NCI-H526 (cell line): ENCODE data around the gene CFAP300.

Source experiments
- DNase-seq, 2 experiments: peaks; one replicate each; lab custom pipeline; 2025; lab: John Stamatoyannopoulos, UW

The CFAP300 gene

DNA sequence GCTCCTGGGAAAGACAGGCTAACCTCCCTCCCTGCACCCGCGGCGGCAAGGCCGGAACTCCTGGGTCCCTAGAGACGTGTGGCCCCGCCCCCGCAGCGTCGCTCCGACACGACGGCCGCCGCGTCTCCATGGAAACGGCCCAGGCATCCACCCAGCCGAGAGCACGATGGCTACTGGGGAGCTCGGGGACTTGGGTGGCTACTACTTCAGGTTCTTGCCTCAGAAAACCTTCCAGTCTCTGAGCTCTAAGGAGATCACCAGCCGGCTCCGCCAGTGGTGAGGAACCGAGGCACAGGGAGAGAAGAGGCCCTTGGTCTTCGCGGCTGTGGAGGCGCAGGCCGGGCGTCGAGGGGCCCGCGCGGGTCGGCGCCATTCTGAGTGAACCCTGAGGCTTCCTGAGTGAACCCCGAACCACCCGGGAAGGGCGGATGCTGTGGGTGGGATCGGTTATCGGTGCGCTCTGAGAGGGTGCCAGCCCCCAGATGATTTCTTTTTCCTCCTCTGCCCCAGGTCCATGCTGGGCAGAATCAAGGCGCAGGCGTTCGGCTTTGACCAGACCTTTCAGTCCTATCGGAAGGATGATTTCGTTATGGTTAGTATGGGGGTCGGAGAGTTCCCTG, at the start of gene CFAP300:
Gene CFAP300, plus strand, starts transcription at position 133 of the 620 bp plus-strand sequence. Its CDS starts 34 bp downstream, at position 167.
- peak; percentile 88 to 98 for DNase-seq

DNA sequence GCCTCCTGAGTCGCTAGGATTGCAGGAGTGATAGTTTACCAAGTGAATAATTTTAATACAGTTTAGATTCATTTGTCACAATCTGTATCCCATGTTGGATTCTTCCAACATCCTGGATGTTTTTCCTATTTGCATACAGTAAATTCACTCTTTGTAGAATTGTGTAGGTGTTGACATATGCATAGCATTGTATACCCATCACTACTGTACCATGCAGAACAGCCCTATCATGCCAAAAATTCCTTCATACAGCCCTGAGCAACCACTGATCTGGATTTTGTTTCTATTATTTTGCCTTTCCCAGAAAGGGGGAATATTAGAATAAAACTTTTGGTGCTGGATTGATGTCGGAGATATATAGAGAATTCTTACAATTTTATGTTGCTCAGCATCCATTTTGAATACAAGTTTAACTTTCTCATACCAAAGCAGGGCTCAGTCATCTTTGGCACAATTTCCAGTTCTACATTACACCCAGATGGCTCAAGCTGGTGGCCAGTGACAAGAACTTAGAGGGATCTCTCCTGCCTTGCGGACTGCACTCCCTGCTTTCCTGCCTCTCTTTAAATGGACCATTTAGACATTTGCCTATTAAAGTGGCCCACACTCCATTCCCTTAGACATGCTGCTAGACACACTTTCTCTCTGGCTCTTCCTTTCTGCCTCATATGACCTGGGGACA, 45.4 kb upstream of the CFAP300 start:
- no peak for DNase-seq

DNA sequence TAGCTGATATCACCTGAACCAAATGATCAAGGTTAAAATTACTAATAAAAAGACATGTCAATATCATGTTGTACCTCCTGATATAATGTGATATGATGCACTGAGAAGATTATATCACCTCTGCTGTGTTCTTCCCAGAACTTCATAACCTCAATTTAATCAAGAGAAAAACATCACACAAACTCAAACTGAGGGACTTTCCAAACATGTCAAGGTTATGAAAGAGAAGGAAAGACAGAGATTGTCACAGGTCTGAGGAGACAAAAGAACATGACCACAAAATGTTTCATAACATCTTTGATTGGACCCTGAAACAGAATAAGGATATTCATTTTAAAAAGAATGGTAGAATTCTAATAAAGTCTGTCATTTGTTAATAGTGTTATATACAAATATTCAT, 43.0 kb upstream of the CFAP300 start:
- no peak for DNase-seq

DNA sequence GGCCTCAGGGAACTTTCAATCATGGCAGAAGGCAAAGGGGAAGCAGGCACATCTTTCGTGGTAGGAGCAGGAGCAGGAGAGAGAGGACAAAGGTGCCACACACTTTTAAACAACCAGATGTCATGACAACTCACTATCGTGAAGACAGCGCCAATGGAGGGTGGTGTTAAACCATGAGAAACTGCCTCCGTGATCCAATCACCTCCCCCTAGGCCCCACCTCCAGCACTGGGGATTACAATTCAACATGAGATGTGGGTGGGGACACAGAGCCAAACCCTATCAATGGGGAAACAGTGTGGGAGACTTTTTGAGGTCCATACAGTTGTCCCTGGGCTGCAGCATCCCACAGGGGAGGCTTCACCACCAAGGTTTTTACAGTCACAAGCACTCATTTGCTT, 41.9 kb upstream of the CFAP300 start:
- DNase-seq, result no peak

DNA sequence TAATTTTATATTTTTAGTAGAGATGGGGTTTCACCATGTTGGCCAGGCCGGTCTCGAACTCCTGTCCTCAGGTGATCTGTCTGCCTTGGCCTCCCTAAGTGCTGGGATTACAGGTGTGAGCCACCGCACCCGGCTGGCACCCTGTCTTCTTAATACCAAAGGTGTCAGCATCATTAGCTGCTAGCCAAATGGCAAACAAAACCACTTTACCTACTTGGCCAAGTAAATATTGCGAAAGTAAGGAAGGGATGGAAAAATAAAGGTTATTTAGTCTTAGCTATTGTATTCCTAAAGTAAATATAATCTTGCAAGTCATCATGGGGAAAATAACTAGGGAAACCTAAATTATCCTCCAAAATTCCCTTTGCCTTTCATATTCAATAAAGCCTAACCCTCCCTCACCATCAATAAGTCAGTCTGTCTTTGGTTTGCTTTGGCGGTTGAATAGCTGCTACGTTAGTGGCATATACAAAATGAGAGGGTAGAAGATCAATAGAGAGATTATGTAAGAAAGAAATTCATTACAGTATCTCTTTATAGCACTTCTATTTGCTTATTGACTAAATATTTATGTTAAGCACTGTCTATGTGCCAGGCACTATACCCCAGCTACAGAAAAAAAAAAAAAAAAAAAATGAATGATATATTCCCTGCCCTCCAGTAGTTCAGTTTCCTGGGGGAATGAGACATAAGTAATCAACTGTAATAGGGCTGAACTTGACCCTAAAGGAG, 40.2 kb upstream of the CFAP300 start:
- no peak for DNase-seq

DNA sequence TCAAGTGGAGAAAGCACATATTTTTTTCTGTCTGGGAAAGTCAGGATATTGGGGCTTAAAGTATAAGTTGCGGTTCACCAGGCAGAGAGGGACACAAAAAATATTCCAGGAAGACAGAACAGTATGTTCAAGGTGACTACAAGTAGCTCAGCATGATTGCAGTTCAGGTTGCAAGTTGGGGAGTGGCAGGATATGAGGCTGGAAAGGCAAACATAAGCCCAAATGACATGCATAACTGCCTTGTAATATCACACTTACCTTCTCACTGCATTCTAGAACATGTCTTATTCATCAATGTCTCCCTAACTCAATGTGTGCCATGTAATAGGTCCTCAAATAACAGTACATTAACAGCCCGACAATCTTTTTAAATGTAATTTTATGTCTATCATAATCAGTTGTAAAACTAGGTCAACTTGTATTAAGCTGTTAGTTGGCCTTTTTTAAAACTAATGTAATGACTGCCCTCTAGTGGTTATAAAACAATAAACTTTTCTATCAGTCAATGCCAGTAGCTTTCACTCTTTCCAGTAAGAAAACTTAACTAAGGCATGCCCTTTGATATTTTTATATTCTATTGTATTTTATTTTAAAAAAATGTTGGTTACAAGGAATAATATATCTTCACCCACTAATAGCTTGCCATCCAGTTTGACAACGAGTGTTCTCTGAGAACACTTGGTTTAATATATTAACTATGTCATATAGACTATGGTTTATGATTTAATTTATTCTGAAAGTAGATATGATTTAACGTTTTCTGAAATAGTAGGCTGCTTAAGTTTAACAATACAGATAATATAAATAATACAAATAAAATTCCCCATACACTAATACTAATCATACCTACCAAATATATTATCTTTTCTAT, 39.4 kb upstream of the CFAP300 start:
- DNase-seq, result peak; percentile 89

DNA sequence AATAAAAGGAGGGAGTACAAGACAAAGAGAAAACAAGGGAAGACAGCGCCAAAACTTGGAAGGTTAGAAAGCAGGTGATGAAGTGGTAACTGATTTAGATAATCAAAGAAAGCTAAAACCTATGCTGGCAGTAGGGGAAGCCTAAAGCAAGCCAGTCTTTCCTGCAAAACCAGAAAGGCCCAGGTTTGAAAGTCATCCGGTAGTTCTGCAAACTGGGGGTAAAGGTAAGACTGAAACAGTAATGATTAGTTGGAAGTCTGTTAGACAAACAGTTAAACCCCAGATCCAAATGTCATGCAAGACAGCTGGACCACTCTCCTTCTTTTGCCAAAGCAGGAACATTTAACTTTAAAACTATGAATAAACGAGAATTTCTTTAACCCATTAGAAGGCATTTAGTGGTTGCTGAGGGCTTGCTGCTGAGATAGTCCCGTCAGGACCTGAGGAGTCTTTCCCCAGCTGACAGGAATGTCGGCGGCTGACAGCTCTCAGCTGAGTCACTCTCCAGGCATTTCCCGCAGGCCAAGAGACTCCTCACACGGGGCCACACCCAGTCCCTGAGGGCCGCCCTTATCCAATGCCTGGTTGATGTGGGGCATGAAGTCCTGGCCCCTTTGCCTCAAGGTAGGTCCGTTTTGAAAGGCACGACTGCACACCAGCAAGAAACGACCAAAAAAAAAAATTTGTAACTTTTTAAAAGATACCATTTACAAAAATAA, 36.3 kb upstream of the CFAP300 start:
- DNase-seq, result peak in 1 of 2 experiments; percentile 58

DNA sequence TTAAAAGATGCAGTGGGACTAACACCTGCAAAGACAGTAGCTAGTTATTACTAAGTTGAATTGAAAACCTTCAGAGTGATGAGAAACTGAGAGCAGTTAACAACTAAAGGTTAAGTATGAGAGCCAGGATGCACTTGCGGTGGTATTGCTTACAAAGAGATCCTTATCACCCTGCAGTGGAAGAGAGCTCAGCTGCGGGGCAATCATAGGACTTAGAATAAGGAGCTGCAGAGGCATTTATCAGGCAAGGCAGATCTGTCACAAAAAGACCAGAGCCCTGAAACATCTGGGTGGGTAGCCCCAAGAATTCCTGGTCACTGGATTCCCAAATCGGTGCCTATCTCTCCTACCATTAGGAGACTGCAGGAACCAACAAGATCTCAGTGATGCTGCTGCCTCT, 34.3 kb upstream of the CFAP300 start:
- DNase-seq, result peak in 1 of 2 experiments; percentile 12

DNA sequence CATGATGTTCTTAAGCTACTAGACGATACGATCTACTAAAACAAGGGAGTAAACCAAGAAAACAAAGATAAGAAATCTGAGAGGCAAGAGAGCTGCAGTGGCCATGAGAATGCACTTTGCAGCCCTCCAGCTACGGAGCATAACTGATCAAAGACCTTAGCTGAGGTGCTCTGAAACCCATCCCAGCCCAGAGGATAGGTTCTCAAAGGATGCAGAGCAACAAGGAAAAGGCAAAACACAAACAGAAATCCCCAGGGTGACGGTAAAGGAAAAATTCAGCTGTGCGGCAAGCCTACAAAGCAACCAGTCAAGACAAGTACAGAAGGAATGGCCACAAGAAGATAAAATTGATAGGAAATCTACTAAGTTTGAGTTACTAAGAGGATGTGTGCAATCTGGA, 32.5 kb upstream of the CFAP300 start:
- DNase-seq, result no peak

DNA sequence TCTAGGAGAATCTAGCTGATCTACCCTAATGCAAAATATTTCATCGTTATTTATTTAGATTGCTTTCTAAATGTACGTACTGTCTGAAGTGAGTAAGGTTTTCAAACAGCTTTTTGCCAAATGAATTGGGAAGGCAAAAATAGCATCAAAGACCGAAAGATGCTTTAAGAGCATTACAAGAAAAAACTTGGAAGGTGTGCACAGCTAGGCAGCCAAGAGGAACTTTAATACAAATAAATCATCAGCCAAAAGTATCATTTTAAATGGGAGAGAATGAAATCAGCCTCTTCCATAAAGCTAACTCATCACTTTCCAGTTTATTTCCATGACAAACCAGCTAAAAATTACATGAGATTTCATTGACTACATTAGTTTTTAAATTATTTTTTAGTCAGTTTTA, 30.2 kb upstream of the CFAP300 start:
- no peak for DNase-seq

DNA sequence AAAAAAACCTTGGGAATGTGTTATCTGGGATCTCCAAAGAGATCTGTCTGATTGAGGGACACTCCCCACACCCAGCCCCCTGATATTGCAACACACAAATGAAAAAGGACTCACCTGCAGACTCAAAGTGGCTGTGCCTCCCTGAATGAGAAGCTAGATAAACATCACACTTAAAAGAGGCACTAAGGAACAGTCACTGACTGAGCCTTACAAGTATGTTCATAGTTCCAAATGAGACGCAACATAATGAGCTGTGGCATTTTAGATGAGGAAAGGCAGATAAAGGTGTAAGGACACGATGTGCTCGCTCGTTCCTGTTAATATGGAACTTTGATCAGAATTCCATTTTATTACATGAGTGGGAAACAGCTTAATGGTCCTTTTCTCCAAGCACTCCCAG, 21.0 kb upstream of the CFAP300 start:
- DNase-seq, result no peak

DNA sequence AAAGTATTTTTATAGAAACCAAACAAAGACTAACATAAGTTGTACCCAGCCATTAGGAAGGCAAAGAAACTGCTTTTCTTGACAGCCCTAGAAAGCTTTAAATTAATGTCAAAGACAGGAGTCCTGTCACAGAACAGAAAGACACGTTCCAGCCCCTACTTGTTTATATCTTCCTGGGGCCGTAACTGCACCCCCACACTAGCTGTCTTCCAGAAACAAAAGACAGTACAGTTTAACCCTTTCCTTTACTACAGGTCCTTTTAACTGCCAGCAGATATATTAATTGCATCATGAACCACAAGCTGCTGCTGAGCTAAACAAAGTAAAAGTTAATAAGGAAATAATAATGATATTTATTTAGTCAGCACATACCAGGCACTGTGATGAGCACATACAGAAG, 20.3 kb upstream of the CFAP300 start:
- DNase-seq, result no peak

DNA sequence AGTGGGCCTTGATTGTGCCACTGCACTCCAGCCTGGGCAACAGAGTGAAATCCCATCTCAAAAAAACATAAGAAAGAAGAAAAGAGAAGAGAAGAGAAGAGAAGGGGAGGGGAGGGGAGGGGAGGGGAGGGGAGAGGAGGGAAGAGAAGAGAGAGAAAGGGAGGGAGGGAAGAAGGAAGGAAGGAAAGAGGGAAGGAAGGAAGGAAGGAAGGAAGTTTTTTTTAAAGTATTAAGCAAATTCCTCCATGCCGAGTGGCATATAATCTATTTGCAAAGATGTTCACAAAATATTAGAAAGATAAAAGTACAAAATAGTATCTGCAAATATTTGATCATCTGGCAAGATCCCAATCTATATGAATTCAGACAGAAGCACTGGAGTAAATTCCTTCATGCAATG, 10.5 kb upstream of the CFAP300 start:
- no peak for DNase-seq

DNA sequence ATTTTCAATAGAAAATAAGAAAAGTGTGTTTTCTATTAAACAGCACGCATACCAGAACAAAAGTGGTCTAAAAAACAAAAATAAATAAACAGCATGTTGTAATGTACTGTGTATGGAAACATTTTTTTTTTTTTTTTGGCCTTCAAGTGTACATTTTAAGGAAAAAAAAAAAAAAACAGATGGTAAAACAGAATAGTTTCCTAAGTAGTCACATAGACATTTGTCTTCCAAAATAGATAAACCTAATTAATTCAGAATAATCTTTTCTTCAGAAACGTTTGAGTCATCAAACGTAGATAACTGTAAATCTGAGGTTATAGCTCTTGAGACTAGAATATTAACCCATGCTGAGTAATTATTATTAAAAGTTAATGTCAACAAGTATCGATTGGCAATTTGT, 396 bp upstream of the CFAP300 start:
- no peak for DNase-seq

DNA sequence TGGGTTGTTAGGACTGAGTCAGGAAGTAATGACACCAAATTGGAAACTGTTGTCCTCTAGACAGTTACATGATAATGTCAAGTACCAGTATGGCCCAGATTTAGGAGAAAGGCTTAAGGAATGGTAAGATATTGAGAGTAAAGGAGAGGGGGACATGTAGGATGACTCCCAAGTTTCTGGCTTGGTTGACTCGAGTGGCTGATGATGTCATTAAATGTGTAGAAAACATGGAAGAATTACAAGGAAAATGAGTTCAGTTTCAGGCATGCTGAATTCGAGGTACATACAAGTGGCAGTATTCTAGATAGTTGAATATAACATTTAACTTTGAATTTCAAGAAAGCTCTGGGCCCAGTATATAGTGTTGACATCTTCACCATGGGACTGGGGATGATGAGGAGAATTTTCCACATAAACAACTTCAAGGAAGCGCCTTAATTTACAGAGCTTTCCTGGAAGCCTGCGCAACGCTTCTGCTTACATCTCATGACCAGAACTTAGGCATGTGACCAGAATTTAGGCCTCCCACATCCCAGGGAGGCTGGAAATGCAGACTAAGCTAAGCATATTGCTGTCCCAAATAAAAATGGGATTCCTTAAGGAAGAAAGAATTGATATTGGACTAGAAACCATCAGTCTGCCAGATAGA, 3.8 kb downstream of the CFAP300 start:
- no peak for DNase-seq

DNA sequence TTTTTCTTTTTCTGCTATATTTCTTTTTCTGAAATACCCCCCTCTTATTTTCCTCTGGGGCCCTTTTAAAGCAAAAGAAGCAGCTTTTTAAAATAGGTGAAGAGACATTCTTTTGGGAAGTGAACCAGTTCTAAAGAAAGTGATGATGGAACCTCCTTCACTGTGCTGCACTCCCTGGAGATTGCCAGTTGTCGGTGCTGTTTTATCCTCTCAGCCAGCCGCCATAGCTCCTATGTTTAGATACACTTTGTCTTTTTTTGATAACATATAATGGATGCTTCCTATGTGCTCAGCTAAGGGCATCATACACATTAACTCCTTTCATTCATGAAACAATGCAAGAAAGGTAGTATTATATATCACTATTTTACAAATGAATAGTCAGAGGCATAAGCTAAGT, 14.0 kb downstream of the CFAP300 start:
- peak in 1 of 2 experiments; percentile 28 for DNase-seq

DNA sequence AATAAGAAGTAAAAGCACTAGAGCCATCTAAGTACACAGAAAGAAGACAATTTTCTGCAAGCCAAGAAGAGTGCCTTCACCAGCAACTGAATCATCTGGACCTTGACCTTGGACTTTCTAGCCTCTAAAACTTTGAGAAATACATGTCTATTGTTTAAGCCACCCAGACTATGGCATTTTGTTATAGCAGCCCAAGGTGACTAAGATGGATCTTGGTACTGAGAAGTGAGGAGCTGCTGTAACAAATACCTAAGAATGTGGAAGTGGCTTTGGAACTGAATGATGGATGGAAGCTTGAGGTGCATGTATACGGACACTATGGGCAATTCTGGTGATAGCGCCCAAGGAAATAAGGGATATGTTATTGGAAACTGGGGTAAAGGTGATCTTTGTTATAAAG, 14.9 kb downstream of the CFAP300 start:
- no peak for DNase-seq

DNA sequence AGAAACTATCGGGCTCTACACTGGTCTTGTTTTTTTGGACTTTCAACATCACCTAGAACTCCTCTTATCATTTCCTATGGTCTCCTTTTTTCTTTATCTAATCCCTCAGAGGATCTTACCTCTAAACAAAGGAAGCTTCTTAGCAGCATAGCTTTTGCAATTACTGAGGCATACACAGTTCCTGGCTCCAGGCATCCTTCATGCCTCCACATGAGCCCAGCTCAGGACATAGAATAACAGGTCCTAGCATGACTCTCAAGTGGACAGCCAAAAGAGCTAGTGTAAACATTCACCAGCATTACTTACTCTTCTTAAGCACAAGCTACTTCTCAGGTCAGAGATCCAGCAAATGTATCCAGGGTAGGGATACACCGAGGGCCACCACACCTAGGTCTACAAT, 17.1 kb downstream of the CFAP300 start:
- no peak for DNase-seq

DNA sequence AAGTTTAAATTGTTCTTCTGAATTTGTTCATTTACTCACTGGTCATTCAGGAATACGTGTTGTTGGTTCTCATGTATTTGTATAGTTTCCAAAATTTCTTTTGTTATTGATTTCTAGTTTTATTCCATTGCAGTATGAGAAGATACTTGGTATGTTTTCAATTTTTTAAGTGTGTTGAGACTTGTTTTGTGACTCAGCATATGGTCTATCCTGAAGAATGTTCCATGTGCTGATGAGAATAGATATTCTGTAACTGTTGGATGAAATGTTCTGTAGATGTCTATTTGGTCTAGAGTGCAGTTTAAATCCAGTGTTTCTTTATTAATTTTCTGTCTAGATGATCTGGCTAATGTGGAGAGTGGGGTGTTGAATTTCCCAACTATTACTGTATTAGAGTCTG, 23.5 kb downstream of the CFAP300 start:
- DNase-seq, result no peak

DNA sequence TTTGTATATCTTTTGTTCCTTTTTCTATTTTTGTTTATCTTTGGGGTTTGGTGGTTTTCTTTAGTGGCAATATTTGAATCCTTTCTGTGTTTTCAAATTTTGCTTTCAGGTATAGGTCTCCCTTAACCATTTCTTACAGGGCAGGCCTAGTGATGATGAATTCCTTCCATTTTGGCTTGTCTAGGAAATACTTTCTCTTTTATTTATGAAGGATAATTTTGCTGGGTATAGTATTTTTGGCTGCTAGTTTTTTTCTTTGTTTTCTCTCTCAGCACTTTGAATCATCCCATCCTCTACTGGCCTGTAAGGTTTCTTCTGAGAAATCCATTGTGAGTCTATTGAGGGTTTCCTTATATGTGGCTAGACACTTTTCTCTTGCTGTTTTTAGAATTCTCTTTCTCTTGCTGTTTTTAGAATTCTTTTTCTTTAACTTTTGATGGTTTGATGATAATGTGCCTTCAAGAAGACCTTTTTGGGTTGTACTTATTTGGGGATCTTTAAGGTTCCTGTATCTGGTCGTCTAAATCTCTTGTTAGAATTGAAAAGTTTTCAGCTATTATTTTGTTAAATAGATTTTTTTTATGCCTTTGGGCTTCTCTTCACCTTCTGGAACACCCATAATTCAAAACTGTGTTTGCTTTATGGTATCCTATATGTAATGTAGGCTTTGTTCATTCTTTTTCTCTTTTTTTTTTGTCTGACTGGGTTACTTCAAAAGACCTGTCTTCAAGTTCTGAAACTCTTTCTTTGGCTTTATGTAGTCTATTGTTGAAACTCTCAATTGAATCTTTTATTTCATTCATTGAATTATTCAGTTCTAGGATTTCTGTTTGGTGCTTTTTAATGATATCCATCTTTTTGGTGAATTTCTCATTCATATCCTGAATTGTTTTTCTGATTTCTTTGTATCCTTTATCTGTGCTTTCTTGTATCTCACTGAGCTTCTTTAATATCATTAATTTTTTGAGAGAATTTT, 24.5 kb downstream of the CFAP300 start:
- no peak for DNase-seq
